Measurements from ENCODE around the gene RELCH.

RELCH gene

DNA sequence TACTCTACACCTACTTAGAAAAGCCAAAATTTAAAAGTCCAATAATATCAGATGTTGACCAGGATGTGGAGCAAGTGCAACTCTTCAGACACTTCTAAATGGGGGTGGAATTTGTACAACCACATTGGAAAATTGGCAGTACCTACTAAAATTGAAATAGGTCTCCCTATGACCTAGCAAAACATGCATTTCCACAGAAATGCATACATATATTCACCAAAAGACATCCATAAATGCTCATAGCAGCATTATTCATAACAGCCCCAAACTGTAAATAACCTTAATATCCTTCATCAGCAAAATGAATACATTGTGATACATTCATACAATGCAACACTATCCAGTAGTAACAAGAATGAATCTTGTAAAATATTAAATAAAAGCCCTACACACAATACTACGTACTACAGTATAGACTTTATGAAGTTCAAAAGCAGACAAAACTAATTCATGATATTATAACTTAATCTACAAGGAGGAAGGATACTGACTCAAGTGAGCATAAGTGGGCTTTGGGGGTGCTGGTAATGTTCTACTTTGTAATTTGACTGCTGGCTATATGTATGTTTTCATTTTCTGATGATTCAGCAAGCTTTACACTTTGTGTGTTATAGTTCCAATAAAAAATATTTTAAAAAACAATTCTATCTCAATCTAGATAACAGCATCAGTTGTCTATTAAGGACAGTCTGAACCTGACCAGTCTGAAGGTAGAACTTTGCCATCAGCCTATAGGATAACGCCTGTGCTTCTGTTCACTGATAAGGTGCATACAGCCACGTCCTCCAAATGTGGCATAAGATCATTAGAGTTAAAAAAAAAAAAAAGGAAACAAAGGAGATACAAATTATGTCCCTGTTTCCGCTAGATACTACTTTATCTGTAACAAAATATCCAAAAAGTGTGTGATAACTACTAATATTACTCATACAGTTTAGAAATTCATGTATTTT, 131.4 kb downstream of the RELCH start:
- DNase-seq, result no peak

DNA sequence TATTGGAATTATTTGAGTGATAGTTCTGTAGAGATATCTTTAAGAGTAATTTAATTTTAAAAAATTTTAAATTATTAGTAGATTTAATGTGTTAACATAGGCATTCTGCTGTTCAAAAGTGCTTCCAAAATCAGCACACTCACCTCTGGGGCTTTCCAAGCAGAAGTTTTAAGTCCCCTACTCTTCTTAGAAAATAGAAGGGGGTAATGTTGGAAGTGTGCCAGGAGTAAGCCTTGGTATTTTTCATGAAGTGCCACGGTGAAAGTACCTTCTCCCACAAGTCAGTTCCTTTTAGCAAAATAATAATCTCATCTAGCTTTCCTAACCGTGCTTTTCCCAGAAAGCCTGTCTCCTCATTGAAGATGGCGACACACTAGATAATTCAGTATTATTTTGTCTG, 134.1 kb downstream of the RELCH start:
- DNase-seq, result no peak

DNA sequence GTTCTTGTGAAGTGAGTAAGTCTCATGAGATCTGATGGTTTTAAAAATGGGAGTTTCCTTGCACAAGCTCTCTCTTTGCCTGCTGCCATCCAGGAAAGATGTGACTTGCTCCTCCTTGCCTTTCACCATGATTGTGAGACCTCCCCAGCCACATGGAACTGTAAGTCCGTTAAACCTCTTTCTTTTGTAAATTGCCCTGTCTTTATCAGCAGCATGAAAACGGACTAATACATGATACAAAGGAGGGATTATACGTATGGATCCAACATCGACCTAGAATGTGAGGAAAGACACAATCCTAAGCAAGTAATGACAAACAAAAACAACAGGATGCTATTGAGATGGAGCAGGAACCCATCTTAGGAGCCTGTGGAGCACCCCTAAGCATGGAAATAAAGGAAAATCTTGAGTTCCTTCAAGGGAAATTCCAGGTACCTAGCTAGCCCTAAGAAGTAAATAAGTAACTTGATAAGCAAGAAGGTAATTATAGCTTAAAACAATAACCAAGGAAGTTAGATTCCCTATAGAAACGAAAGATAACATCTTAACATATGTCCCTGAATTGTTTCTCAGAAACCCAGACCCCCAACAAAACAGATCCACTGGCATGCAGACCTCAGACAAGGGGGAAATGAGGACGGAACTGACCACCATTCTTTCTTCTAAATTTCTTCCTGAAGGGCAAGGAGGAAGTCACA, 136.6 kb downstream of the RELCH start:
- no peak for DNase-seq

DNA sequence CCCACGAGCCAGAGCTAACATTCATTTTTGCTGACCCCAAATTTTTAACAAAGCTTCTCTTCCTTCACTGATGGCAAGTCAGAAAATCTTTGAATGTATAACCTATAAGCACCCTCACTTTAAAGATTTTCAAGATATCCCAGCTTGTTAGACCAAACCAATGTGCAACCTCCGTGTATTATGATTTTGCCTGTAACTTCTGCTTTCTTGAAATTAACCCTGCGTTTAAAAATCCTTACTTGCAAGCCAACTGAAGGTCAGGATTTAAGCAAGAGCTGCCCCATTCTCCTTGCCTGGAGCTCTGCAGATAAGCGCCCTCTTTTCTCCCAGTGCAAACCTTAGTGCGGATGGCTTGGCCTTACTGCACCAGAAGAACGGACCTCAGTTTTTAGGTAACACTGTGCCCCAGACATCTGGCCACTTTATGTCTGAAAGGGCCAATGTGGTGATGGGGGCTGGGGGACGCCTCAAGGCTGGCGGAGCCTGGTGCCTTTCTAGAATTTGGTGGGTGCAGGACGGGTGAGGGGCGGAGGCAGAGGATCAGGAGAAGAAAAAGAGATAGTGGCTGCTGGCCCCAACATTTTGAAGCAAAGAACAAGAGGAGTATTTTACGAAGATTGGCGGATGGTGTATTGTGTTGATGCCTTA, 137.2 kb downstream of the RELCH start:
- DNase-seq, result no peak

DNA sequence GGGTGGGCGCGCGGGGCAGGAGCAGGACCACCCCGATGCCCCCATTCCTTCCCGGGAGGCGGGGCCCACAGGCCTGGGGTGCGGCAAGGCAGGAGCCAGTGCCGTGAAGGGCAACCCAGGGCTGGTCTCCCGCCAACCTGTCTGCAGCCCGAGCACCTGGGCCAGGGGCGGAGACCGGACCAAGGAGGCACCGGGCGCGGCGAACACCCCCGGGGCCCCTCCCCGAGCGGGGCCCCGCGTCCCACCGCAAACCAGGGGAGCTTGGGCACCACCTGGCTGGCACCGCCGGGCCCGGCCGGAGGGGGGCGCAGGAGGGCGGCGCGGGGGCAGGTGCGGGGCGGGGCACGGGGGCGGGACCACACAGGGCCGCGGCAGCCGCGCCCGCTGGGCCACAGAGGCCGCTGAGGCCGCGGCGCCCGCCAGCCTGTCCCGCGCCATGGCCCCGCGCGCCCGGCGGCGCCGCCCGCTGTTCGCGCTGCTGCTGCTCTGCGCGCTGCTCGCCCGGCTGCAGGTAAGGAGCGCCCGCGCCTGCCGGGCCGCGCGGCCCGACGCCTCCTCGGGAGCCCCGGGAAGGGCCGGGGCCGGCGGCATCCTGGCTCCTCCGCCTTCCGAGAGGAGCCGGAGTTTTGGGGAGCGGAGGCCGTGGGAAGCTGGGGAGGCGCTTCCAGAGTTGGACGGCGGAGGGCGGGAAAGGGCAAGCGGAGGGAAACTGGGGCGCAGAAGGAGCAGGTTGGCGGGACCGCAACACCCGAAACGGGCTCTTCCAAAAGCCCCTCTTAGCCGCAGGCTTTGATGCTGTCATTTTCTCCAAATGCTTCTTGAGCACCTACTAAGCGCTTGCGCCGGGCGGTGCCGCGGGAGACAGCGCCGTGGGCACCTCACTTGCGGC, 138.1 kb downstream of the RELCH start, which contains the start of gene TNFRSF11A:
Gene TNFRSF11A (plus strand): TSS at position 394 of the 889 bp plus-strand sequence. CDS start 43 bp downstream, at position 437.
- peak in 7 of 56 donors; percentile 4 to 59 (median 24) for DNase-seq

DNA sequence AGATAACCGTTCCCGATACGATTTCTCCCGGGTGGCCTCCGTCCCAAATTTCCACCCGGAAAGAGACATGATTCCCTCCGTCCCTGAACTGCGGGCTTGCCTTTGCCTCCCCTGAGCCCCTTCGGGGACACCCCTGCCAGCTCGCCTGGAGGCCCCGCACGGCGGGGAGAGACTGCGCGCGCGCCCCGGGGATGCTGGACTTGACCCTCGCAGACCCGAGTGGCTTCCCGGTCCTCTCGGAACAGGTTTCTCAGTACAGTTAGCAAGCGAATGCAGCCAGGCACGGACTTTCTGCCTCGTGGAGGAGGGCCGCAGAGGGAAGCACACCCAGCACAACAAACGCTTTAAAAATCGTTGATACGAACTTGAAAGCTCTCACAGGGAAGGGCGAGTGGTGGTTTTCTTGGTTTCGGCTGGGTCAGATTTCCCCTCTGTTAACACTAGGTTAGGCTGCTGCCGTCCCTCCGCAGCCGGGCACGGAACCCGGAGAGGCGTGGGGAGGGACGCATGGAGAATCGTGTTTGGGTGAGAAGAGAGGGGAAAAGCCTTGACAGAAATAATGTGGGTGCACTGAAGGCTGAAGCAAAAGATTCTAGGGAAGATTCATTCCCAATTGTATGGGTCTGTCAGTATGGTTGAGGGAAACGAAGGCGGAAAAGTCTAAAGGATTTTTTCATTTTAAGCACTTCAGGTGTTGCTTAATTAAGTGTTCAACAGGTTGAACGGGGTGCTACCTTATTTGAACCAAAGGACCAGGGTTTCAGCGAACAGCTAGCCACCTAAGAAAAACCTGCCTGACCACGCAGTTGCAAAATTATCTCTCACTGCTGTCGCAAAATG, 139.0 kb downstream of the RELCH start:
- no peak for DNase-seq

DNA sequence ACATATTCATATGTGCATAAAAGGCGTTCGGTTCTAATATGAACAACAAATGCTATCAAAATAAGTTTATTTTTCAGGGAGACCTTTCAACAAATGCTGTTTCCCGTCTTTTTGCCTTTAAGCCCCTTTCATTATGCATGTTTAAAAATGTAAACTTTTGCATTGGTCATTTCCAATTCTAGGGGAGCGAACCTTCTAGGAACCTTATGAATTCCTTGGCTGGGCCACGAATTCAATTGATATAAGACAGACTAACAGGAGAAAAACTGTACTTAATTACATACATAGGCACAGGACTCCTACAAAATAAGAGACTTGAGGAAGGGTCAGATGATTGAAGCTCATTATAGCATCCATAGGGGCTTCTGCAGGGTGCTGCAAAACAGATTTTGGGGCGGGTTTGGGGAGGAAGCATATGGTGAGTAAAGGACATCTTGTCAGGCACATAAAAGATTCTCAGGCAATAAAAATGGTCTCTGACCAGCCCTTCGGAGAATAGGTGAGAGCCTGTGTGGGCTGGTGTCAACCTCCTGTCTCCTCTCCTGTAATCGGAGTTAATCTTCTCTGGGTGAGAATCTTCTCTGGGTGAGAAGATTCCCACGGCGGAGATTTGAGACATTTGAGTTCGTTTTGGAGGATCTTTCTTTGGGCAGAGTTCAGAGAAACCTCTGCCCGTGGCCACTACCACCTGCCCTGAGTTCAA, 139.7 kb downstream of the RELCH start:
- no peak for DNase-seq

DNA sequence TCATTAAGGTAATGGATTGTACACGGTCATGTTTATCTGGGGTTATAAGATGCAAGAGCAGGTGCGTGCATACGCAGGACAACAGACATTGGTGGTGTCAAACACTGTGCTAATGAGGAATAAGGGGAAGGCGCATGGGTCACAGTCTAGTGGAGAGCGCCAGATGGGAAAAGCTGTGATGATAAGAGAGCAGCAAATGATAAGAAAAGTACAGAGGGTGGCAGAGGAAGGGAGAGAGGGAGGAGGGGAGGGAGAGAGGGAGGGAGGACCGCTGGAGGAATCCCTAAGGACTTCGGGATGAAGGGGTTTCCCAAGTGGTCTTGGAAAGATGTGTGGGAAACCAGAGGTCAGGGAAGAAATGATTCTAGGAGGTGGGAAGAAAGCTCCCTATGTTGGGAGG, 140.9 kb downstream of the RELCH start:
- DNase-seq, result no peak

DNA sequence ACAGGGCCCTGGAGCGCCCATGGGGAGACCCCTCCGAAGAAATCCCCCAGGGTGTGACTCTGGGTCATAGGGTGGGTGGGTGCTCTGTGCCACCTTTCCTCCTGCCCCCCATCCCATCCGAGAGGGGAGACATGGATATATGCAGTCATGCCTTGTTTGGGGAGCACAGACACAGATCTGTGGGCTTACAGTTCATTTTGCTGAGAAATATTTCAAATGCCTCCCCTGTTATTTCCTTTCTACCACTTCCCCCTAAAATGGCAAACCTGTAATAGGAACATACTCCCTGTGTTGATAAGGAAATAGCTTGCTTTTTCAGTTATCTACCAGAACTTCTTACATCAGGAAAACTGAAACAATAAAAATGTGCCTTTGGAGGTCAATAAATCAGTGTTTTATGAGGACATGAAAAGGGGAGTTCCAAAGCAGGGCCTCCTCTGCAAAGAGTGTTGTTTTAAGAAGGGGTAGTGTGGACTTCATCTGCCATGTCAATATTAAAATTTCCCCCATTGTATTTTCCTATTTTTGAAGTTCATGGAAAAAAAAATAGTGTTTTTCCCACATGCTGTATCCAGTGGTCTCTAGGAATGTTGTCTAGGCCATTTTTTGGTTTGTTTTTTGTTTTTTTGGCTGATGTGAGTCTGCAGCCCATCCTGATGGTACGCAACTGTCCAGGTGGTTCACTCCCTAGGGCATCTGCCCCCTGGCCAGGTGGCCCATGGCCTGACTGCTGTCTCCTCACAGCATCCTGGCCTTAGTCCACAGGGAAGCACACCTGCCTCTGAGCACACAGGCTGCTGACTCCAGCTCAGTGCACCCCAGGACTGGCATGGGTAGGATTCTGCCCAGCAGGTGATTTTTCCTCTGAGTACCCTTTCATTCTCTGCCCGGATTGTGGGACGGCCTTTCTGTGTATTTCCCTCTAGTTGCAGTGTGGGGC, 141.8 kb downstream of the RELCH start:
- no peak for DNase-seq

DNA sequence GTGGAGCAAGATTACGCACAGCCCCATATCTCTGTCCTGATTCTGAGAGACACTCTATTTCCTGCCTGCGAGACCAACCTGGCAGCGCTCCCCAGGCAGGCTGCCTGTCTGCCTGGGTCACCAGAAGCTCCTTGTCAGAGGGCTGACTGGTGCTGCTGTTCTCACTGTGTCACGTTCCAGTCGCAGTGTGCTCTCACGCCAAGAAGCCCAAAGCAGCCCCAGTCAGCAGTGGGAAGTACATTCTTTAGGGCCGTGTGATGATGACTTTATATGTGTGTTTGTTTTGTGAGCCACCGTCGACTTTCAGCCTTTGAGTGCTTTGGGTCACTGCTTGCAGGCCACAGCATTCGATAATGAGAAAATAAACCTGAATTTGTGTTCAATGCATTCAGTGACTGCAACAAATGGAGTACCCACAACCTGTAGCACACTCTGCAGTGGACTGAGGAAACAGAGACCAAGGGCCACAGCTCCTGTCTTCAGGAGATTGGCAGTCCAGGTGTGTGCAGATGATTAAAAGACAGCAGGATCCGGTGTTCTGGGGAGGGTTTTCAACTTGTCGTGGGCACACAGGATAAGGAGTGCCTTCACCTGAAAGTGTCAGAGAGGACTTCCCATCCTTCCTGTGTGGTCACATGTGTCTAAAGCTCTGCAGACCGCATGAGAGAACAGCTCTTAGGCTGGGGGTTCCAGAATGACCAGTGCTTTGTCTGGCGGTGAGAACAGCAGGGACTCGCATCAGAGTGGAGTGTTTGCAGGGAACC, 142.8 kb downstream of the RELCH start:
- no peak for DNase-seq

DNA sequence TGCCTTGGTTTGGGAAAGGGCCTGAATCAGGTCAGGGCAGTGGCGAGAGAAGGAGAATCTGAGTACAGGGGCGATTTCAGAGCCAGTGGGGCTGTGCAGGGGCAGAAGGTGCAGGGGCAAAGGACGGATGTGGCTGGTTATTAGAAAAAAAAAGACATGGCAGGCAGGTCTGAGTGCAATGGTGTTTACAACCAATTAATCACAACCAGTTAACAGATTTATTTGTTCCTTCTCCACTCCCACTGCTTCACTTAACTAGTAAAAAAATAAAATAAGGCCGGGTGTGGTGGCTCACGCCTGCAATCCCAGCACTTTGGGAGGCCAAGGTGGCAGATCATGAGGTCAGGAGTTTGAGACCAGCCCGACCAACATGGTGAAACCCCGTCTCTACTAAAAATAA, 143.6 kb downstream of the RELCH start:
- no peak for DNase-seq

DNA sequence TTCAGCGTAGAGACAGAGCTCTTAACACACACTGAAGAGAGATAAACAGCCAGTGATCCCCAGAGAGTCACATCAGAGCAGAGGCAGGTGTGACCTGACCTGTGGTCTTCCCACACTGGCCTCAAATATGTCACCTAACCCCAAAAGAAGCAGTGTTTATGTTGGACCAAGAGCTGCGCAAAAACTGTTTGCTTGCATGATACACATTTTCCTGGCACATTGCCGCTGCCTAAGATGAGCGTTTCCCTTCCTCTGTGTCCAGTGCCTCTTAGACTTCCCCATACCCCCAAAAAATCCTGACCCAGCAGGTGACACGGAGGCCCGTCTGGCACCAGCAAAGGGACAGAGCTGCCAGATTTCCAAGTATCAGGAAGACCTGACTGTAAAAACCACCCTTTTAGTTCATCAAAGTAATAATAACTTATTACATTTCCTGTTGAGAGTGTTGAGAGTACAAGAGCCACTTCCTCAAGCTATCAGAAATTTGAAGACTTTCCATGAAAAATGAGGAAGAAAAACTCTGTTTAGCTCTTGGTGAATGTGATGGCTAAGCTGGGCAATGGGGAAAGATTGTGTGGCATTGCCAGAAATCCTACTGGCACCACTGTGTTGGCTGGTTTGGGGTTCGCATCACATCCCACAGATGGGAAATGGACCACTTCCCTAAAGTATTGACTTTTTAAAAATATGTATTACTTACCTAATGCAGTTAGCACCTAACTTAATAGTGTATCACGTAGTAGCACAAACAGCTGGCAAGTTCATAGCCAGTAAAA, 144.7 kb downstream of the RELCH start:
- DNase-seq, result no peak

DNA sequence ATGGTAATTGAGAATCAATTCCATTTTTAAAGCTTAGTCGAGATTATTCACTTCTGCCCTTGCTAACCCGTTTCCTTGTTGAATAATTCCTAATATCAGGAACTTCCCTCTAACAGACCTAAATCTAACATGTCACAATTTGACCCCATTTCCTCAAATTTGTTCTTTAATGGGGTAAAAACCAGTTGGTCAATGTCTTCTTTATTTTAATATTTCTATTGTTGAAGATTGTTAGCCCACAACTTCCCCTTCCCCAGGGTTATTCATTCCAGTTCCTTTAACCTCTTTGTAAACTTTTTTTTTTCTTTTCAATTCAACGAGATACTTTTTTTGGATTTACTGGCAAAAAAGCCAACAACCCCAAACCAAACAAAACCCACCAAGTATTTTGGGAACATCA, 145.4 kb downstream of the RELCH start:
- DNase-seq, result no peak

DNA sequence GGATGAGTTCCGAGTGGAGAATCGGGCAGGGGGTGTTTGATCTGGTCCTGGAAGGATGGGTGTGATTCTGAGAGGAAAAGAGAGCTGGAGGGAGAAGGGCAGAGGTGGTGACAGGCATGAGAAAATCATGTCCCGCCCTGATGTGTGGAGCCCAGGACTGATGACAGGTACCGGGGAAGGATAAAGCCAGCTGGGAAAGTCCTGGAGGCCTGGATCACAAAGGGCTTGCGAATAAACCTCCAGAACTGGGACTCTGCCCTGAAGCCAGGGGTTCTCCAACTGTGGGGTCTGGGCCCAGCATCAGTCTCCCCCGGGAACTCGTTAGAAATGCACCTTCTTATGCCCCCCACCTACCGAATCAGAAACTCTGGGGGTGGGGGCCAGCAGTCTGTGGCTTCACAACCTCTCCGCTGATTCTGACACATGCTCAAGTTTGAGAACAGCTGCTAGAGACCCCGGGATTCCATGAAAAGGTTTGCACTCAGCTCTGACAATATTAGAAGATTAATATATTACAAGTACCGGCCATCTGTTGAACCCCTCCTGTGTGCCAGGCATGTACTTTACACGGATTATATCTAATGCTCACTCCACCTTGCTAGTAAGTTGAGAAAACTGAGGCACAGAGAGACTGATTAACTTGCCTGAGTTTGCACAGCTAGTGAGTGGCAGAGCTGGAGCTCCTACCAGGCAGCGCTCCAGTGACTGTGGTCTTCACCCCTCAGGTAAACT, 146.1 kb downstream of the RELCH start:
- DNase-seq, result no peak

DNA sequence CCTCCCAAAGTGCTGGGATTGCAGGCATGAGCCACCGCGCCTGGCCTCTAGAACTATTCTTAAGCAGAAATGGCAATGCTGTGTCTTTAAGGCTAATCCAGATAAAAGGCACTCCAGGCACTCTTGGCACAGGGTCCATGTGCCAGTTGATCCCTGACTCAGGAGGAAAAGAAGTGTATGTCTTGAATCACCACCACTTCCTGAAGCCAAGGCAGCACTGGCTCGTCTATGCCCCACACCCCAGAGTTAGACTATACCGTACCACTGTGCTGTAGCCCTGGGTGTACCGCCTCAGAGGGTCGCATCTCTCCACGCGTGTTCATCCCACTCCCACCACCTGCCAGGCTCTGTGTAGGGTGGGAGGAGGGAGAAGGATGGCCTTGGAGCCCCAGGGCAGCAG, 147.1 kb downstream of the RELCH start:
- DNase-seq, result no peak

DNA sequence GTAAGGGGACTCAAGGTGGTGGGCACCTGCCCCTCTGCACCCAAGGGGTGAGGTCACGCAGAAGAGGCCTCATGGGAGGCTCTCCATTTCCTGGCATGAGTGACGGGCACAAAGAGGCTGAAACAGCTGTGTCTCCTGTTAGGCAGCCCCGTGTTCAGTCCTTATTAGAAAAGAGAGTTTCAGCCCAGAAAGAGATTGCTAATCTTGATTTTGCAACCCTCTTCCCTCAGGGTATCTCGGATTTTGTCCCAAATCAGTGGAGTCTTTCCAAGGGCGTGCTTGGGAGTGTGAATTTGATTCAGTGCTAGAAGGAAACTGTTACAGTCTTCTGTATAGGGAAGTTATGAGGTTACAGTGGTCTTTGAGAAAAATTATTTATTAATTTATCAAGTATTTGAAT, 148.4 kb downstream of the RELCH start:
- DNase-seq, result no peak
